Stimulated activated CD8-positive, alpha-beta memory T cell treated with anti-CD3 and anti-CD28 coated beads, Interleukin-12 subunit alpha, Interleukin-12 subunit beta, amount 100 ng/mL, for 24 hours (primary cell): ENCODE data around the gene ARMS2.

Experiments
- DNase-seq: peaks from one replicate; pipeline ENCODE4 v3.0.0-alpha.2; 2020; ENCODE audit errors: extremely low read depth

Gene ARMS2

GRCh38 chr10:122471531-122472177 lies 17.2 kb downstream of the ARMS2 start:
- no peak for DNase-seq

- no peak for DNase-seq
These were observed 18.7 kb downstream of the ARMS2 start for GRCh38 chr10:122473116-122473515.

DNA sequence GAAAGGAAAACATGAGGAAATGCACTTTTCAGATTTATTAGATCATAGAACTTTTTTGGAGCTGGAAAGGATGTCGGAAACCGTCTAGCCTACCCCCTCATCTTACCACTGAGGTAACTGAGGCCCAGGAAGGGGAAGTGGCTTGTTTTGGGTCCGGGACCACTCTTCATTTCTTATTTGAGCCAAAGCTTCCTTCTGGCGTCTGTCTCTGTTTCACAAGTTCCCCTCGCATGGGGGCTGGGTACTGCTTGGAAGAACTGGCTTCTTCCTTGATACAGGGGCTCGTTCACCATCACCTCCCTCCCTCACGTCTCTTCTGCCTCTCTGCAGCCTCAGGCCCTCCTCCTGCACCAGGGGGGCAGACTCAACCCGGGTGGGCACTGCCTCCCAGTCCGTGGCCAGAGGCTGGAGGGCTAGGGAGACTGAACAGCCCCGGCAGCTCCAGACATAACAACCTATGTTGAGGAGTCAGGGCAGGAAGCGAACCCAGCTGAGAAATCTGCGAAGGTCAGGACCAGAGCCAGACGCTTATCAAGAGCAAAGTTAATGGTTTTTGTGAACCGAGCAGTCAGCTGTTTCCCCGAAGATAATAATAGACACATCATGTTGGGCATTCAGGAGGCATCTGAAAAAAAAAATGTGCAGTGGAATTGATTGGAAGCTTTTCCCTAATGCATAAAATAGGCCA lies 19.8 kb downstream of the ARMS2 start:
- DNase-seq = no peak

DNA sequence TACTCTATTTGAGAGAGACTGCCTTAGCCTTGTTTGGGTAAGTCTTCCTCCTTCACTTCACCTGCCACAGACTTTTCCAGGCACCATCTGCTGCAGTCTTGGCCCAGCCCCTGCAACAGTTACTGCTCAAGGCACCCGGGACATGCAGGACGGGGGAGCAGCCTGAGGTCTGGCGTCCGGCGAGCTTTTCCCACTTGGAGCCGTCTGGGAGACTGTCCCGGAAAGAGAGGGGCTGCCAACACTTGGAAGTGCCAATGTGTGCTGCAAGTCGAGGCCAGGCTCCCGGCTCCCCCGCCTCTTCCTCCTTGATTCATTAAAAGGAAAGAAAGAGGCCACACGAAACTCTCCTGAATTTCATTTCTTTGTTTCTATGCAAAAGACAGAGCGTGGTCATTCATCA lies 20.6 kb downstream of the ARMS2 start:
- DNase-seq = no peak

- no peak for DNase-seq
These were observed 21.3 kb downstream of the ARMS2 start for GRCh38 chr10:122475591-122476332.

GRCh38 chr10:122476333-122476695 lies 21.9 kb downstream of the ARMS2 start:
- no peak for DNase-seq

DNA sequence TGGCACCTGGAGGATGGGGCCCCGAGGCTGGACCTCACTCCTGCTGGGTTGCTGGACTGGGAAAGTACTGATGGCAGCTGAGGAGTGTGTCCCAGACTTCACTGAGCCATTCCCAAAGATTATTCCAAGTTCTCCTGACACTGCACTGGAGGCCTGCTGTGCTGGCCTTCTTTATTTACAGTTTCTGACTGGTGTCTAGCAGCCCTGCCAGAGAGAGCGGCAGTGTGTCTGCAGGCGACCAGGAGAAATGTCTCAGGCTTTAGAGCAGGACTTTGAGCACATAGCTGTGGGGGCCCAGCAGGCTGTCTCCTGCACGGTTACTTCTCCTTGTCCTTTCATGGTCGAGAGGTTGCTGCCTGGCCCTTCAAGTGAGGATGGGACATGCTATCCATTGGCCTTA lies 23.0 kb downstream of the ARMS2 start:
- DNase-seq = no peak

DNA sequence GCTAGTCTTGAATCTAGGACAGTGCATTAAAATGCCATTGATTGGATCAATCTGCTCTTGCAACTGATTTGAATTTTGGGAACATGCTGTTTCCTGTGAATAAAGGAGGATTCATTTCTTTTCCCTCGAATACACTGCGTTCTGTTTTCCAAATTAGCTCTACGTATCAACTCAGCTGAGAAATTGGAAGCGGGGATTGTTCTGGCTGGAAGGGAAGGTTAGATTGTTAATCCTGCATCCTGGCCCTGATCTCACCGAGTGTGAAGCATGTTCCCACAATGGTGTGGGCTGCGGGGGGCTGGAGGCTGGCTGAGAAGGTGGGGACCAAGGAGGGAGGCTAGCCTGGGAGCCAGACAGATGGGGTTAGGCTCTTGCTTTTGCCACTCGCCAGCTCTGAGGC lies 24.5 kb downstream of the ARMS2 start:
- no peak for DNase-seq

DNA sequence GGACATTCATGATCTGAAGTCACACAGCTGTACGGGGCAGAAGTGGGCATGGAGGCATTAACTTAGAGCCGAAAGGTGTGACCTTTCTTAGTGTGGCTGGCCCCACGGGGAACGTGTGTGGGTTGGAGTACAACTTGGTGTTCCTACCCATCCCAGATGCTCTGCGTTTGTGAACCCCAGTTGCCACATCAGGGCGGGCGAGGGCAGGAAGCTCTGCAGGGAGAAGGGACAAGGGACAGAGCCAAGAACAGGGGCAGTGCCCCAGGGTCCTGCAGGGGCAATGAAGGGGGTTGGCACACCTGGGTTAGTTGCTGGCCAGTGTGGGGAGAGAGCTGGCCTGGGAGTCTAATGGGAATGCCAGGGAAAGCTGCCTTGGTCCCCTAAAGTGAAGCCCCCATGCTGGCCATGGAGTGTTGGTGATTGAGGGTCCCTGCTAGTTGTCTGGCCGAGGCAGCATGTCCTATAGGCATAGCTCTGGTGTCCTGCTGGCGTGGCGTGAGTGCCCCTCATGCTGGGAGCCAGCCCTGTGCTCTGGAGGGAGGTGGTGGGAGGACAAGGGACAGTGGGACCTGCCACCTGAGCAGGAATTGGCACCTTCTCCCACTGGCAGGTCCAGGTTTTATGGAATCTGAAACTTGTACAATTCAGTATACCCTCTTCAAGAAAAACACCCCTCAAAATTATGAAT lies 25.8 kb downstream of the ARMS2 start:
- DNase-seq = no peak

DNA sequence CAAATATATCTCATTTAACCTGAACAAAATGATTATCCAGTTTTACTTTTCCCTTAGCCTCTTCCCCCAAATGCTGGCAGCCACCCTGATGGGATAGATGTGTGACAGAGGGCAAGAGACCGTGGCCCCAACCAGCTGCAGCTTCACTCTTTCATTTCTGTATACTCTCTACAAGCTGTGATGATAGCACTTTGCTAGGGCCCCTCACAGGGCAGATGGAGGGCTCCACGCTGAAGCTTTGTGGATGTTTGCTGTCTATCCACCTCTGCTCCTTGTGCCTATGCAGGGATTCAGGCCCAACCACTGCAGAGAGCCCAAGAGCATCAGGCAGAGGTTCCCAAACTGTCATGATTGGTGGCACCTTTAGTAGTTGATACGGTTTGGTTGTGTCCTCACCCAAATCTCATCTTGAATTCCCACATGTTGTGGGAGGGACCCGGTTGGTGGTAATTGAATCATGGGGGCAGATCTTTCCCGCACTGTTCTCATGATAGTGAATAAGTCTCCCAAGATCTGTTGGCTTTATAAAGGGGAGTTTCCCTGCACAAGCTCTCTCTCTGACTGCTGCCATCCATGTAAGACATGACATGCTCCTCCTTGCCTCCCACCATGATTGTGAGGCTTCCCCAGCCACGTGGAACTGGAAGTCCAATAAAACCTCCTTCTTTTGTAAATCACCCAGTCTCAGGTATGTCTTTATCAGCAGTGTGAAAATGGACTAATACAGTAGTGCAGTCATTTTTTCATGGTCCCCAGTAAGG lies 27.0 kb downstream of the ARMS2 start:
- no peak for DNase-seq

GRCh38 chr10:122484276-122485060 lies 30.0 kb downstream of the ARMS2 start:
- no peak for DNase-seq

- DNase-seq = no peak
These were observed 31.2 kb downstream of the ARMS2 start for GRCh38 chr10:122485670-122486069.

DNA sequence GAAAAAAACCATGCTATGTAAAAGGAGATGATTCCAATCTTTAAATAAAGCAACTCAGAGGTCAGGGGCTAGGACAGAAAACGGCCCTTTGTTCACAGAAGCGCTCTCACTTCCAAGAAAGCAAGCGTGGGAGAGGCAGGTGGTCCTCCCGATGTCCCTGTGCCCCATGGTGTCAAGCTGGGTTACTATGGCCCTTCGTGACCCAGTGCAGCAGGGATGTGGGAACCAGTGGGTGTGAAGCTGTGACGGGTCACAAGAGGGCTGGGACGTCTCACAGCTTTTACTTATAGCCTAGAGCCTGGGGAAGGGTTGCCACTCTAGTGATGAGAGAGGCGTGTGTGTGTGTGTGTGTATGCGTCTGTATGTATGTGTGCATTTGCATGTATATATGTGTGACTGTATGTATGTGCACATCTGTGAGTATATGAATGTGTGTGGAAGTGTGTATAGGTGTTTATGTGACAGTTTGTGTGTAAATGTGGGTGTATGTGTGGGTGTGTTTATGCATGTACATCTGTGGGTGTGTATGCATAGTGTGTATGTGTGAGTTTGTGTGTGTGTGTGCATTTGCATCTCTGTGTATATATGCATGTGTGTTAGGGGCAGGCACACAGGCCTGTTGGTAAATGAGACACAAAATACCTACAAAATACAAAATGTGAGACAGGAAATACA lies 32.1 kb downstream of the ARMS2 start:
- no peak for DNase-seq

GRCh38 chr10:122487174-122487765 lies 32.8 kb downstream of the ARMS2 start:
- DNase-seq = no peak

- DNase-seq = no peak
These were observed 35.8 kb downstream of the ARMS2 start for GRCh38 chr10:122490268-122490667.

- DNase-seq = no peak
These were observed 36.6 kb downstream of the ARMS2 start for GRCh38 chr10:122490786-122491680.

GRCh38 chr10:122492006-122492405 lies 37.6 kb downstream of the ARMS2 start:
- no peak for DNase-seq

DNA sequence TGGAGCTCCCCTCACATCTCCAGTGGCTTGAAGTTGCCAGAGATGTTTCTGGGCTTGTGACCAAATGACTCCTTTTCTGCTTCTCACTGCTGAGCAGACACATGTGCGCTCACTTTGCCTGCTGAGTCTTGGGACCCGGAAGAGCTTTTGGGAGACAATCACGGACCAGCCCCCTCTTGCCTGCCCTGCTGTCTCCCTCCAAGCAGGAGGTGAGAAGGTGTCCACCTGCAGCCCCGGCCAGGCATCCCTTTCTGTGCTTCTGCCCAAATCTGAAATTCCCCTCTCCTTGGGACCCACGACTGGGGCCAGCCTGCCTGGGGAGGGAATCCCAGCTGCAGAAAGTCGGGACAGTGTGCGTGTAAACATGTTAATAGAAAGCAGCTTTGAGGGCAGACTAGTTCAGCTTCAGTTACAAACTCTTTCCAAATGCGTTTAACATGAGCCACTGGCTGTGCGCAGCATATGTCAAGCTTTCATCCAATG lies 38.6 kb downstream of the ARMS2 start:
- DNase-seq = no peak

DNA sequence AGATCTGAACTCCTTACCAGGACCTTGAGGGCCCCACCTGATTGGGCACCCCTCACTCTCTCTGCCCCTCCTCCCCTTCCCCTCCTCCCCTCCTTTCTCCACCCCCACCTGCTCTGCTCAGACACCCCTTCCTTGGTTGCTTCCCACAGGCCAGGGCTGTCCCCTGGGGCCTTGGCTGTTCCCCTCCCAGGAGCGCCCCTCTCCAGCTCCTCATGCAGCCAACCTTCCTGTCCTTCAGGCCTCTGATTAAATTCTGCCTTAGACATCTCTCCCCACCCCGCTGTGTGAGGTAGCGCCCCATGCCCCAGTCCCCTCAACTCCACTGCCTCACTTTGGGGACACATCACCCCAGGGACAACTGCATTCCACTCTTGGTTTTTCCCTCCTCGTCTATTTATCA lies 39.3 kb downstream of the ARMS2 start:
- no peak for DNase-seq
